IPS-NIHi7 (cell line): ENCODE results near the gene ZNF774.
A peak's percentile ranks its signal among the peaks of the same experiment; 100 is the strongest.
"Not testable (repeated sequence)": the region's sequence is repeated elsewhere in the genome, so short reads cannot be mapped to it uniquely, and the experiment has no call there.

Source experiments
- DNase-seq: peaks from one replicate; pipeline ENCODE4 v3.0.0; 2012; ENCODE audit warnings: mixed read lengths; ENCODE audit errors: extremely low spot score

The ZNF774 gene

DNA sequence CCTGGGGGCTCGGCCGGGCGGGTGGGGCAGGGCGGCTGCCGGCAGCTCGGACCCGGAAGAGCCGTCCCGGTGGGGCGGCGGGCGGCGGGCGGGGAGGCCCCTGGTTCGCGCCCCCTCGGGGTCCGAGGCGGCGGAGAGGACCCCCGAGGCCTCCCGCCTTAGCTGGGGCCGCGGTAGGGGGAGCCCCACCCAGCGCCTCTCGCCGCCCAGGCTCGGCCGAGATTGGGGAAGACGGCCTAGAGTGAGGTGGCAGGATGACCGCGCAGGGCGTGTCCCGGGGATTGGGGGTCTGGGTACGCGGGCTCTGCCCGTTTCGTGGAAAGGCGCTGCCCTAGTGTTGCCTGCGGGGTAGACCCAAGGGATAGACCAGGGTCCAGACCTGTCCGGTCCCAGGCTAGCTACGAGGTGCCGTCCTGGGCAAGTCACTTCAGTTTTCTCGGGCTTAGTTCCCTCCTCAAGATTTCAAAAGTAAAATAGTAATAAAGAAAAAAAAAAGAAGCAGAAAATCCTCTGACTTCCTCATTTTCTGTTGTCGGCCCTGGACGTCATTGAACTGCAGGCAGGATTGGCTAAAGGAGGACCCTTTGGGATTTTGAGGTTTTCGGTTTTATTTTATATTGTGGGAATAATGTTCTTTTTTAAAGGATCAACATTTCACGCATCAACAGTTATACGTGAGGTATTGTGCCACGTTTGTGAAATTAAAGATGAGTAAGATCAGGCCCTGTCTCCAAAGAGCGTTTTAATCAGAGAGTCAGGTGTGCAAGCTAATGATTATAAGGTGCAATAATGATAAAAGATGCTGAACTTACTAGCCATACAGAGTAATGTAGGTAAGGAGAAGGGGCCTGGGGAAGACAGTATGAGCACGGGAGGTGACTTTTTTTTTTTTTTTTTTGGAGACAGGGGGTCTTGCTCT, 36.6 kb downstream of the ZNF774 start:
- peak; percentile 35 for DNase-seq

DNA sequence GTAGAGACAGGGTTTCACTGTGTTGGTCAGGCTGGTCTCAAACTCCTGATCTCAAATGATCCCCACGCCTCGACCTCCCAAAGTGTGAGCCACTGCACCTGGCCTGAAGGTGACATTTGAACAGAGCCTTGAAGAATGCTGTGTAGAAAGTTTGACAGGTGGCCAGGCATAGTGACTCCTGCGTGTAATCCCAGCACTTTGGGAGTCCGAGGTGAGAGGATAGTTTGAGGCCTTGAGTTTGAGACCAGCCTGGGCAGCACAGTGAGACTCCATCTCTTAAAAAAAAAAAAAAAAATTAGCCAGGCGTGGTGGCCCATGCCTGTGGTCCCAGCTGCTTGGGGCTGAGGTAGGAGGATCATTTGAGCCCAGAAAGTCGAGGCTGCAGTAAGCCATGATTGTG, 37.4 kb downstream of the ZNF774 start:
- DNase-seq: no peak

DNA sequence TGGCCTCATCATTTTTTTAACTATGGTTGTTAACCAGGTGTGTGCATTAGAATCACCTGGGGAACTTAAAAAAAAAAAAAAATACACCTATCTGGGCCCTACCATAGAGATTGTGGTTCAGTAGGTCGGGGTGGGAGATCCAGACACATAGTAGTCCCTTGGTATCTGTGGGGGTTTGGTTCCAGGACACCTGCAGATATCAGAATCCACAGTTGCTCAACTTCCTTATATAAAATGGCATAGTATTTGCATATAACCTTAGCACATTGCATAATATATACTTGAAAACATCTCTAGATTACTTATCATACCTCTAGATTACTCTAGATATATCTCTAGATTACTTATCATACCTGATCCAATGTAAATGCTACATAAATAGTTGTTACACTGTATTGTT, 41.0 kb downstream of the ZNF774 start:
- DNase-seq: no peak

DNA sequence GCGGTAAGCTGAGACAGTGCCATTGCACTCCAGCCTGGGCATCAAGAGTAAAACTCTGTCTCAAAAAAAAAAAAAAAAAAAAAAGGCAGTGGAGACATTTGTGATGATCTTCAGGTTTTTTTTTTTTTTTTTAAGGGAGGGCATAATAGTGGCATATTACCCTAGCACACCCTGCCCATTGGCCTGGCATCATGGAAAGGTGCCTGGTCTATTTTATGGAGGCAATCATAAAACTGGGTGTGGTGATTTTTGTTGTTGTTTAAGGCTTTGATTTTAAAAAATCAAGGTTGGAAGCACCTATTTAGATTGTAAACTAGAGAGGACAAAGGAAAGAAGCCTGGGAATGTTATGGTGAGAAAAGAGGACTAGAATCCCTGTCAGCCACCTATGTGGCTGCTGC, 42.0 kb downstream of the ZNF774 start:
- DNase-seq: no peak

DNA sequence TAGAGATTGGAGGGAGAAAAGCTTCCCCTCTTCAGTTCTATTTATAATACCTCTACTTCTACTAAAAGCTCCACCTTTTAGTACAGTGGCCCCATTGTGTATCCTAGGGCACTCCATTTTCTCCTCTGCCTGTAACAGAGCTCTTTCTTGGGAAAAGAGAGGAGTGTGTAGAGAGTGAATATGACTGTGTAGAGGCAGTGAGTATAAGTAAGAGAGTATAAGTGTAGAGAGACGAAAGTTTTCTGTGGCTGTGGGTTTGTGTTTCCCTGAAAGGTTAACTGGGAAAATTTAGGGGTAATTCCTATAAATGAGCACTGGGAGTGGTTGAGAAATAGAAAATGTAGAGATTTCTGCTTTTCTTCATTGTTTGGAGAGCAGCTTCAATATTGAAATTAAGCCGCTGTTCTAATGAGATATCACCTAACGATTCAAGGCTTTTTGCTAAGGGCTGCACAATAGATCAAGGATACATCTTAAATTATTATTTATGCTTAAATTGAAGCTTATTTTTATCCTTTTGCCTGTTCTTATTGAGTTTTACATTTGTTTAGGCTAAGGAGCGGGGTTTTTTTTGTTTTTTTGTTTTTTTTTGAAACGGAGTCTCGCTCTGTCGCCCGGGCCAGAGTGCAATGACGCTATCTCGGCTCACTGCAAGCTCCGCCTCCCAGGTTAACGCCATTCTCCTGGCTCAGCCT, 42.8 kb downstream of the ZNF774 start:
- no peak for DNase-seq

DNA sequence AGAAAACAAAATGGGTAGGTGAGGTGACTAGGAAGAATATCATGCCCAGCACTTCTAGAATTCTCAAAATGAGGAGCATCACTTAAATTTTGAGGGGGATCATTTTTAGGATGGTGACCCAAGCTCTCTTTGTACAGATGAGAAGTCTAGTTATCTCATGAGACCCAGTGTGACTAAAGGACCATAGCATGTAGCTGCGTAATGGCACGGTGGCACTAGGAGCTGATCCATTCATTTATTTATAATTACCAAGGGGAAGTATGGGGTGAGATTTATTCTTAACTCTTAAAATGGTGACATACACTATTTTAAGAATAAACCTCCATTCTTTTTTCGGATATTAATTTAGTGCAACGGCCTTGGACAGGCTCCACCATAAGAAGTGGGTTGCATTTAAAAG, 44.2 kb downstream of the ZNF774 start:
- DNase-seq: no peak

DNA sequence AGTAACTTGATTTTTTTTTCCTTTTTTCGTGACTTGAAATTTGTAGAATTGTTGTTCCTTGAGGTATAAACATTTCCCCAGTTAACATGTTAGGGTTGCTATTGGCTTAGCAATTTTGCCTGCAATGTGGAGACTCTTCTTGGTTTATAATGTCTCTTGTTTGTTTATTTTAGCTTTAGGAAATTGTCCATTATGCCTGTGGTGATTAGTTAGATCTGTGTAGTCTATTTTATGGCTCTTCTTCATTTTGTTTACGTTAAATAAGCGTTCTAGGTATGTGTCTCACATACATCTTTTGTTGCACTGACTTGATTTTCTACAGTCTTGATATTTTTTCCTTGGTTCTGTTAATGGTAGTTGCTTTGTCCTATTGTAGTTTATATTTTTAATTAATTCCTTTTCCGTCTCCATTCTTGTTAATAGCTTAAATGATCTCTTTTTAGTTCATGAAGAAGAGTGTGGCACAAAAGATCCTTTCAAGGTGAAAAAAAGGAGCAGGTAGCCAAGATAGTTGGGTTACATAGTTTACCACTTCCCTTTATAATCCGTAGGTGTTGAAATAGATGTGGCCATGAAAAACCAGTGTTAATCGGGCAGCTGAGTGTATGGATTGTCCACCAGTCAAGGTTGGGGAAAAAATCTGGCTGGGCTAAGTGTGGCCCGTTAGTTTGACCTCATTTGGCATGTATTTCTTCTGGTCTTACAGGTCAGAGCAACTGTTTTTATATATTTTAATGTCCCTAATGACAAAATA, 48.1 kb downstream of the ZNF774 start:
- no peak for DNase-seq

DNA sequence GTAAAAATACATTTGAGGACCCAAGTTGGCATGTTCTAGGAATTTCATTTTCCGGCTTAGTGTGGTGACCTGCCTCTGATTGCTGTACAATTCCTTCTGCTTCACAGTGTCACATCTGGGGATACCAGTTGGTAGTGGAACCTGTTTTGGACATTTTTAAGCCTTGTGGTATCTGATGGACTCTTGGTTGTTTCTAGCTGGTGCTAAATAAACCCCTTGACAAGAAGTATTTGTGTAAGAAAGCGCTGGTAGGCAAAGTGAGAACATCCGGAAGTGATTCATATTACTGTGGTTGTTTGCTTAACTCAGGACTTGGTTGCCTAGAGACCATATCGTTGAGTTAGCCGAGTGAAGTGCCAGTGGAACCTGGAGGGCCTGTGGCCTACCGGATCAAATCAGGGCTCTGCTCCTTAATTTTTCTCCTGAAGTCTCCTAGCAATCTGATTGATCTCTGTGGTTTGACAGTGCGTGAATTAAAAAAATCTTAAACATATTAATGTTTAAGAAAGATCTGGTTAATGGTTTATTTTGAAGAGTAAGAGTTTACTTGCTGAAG, 48.8 kb downstream of the ZNF774 start:
- DNase-seq: peak; percentile 71

DNA sequence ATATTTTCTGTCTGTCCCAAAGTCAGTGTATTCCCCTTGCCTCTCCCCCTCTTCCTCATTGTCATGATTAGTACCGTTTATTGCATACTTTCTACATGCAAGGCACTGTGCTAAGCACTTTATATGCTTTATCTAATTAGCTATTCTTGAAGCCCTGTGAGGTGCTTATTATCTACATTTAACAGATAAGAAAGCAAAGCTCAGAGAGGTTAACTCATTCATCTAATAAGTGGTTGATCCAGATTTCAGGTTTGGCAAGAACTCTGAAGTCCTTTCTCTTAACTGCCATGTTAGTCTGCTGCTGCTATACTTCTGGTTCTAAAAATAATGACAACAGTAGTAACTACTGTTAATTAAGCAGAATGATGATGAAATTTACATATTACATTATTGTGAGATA, 49.4 kb downstream of the ZNF774 start:
- no peak for DNase-seq

DNA sequence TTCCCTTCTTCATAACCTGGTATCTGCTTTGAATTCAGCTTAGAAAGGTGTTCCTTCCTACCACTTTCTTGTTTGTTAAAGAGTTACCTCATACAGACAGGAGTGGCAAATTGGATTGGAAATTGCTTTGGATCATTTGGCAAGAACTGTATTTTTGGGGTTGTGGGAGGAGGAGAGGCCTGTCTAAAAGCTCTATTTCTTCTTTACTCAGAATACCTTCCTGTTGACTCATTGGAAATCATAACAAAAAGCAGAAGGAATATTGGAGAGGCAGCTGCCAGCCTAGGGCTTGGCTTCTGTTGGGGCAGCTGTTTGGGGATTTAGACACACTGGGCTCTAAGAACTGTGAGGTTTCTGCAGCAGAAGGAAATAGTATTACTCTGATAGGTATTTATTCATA, 50.1 kb downstream of the ZNF774 start:
- no peak for DNase-seq

DNA sequence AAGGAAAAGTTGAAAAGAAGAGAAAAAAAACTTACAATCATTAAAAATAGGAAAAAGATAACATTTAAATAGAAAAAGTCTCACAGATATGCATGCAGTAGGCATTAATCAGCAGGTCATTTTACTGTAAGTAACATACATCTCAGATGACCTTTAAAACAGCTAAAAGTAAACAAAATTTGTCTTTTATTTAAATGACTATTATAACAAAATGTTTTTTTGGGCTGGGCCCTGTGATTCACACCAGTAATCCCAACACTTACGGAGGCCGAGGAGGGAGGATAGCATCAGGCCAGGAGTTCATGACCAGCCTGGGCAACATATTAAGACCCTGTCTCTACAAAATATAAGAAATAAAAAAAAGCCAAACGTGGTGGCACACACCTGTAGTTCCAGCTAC, 50.7 kb downstream of the ZNF774 start:
- DNase-seq: no peak

DNA sequence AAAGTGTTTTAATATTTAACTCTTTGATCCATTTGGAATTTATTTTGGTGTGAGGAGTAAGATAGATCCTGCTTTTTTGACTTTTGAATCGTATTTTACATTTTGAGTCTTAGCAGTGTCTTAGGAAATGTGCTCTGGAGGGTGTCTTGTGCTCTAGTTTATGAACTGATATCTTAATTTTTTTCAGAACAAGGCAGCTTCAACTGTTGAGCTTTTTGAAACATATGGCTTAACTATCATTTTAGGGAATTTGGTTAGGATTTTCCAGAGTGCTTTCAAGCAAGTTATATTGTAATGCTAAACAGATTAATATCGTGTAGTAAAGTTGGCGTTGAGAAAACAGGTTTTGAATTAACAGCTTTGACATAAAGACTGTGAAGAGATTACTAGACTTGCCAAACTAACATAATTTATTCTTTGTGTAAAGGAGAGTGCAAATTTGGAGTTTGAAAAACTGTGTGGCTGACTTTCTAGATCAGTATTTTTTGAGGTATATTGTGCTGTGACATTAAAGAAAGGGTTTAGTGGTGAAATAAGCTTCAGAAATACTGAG, 53.0 kb downstream of the ZNF774 start:
- no peak for DNase-seq

DNA sequence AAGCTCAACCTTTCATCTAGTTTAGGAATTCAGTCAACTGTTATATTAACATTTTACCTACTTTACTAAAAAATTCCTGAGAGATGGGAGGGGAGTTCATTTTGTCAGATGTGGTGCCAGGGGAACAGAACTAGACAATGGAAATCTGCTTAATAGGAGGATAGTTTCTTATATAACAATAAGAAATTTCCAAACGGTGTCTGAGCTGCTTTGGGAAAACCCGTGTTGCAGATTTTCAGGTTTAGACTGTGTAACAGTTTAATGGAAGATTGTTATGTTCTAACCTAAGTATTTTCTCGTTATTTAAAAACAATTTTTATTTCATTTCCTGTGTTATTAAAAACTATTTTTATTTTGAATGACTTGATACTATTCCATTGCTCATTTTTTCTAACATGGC, 55.3 kb downstream of the ZNF774 start:
- no peak for DNase-seq

DNA sequence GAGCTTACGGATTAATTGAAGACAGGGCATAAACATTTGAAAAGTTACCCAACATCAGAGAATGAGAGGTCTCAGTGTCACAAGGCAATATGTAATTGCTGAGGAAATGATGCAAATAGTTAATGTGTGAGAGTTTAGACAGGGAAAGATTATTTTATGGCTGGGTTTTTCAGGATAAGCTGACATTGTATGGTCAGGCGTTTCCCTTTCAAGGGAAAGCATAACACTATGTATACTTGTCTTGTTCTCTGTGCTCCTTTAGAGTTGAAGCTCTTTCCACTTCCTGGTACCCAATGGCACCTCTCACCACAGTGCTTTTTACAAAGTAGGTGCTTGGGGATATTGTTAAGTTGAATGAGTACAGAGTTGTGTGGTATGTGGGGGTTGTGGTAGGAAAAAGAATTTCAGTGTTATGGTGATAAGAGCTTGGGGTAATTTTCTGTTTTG, 55.8 kb downstream of the ZNF774 start:
- no peak for DNase-seq

DNA sequence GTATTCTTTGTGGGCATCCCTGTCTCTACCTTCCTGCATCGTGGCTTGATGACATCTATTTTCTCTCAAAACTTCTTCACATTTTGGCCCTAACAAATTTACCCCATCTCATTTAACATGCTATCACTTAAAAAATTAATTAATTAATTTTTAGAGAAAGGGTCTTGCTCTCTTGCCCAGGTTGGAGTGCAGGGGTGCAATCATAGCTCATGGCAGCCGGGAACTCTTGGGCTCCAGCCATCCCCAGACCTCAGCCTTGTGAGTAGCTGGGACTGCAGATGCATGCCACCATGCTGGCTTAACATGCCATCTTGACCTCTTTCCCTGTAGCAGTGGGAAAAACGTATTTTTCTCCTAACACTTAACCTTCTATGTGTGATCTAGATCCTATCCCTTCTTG, 56.6 kb downstream of the ZNF774 start:
- no peak for DNase-seq

DNA sequence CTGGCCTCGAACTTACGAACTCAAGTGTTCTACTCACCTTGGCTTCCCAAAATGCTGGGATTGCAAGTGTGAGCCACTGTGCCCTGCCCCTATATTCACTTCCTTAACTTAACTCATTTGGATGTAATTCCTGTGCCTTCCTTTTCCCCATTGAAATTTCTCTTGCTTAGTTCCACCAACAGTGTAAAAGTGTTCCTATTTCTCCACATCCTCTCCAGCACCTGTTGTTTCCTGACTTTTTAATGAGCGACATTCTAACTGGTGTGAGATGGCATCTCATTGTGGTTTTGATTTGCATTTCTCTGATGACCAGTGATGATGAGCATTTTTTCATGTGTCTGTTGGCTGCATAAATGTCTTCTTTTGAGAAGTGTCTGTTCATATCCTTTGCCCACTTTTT, 57.5 kb downstream of the ZNF774 start:
- not testable (repeated sequence) for DNase-seq

DNA sequence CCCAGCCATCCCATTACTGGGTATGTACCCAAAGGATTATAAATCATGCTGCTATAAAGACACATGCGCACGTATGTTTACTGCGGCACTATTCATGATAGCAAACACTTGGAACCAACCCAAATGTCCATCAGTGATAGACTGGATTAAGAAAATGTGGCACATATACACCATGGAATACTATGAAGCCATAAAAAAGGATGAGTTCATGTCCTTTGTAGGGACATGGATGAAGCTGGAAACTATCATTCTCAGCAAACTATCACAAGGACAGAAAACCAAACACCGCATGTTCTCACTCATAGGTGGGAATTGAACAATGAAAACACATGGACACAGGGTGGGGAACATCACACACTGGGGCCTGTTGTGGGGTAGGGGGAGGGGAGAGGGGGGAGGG, 58.2 kb downstream of the ZNF774 start:
- DNase-seq: not testable (repeated sequence)

DNA sequence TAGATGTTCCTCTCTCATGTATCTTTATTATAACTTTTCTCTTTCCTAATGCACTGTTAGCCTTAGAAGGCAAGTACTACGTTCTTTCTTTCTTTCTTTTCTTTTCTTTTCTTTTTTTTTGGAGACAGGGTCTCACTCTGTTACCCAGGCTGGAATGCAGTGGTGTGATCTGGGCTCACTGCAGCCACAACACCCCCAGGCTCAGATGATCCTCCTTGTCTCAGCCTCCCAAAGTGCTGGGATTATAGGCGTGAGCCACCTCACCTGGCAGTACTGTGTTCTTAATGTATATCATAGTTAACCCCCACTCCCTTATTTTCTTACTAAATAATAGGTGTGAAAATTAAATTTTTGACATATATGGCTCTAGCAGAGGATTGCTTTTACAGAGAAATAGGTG, 59.1 kb downstream of the ZNF774 start:
- DNase-seq: no peak
